GM12891 (cell line): ENCODE results near the gene PHKA2.

ENCODE experiments used
- POLR2A ChIP-seq: IDR thresholded peaks from 2 replicates; pipeline ENCODE4 v1.6.1; 2011; ENCODE audit warnings: low read depth, low read length, control low read depth
- POLR2AphosphoS5 ChIP-seq: IDR thresholded peaks from 2 replicates; pipeline ENCODE4 v1.6.1; 2011; ENCODE audit warnings: low read depth, low read length, control low read depth
- SPI1 ChIP-seq: IDR thresholded peaks from 2 replicates; pipeline ENCODE4 v1.6.1; 2011; ENCODE audit warnings: low read depth, low read length, control low read depth
- TAF1 ChIP-seq: IDR thresholded peaks from 2 replicates; pipeline ENCODE4 v1.6.1; 2011; ENCODE audit warnings: low read depth, low read length, control low read depth

DNA sequence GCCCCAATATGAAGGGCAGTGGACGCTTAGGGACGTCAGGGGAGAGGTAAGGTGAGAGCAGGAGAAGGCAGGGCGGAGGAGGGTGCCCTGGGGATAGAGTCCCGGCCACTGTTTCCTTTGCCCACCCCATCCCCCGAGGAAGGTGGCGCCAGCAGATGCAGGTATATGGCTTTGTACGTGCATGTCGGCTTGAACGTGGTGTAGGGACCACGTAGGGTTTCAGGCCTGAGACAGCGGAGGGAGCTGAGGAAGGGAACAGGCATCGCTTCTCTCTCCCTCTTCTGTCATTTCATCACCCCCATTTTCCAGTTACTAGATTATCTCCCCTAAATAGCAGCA is 97.9 kb downstream of the PHKA2 start:
- no peak for TF ChIP-seq POLR2AphosphoS5
- peak; percentile 5; the same call in 1 of the 2 replicates for TF ChIP-seq POLR2A
- TF ChIP-seq TAF1, result no peak
- TF ChIP-seq SPI1, result no peak
